HEK293T (cell line): ENCODE measurements around the gene UBA7.
A peak's percentile ranks its signal among the peaks of the same experiment; 100 is the strongest.

Source experiments
- CTCF ChIA-PET: fragments of 350-600 bp; formaldehyde crosslinking; extraction: SDS; loops from one replicate; lab custom pipeline; 2021; ENCODE audit warnings: antibody characterized with exemption, inconsistent platforms; lab: Yijun Ruan, JAX
- POLR2A ChIA-PET: fragments of 350-600 bp; formaldehyde crosslinking; extraction: SDS; loops from one replicate; lab custom pipeline; 2020; ENCODE audit warnings: antibody characterized with exemption, inconsistent platforms; lab: Yijun Ruan, JAX
- DNase-seq: peaks from one replicate; pipeline ENCODE4 v3.0.0; 2012; ENCODE audit warnings: mixed read lengths; ENCODE audit errors: extremely low spot score
- ARNT ChIP-seq: fragments of 450-650 bp; IDR thresholded peaks from 2 replicates; pipeline ENCODE4 v1.6.1; 2017; ENCODE audit warnings: mild to moderate bottlenecking
- BHLHE40 ChIP-seq: fragments of 450-650 bp; IDR thresholded peaks from 2 replicates; pipeline ENCODE4 v1.6.1; 2016; ENCODE audit warnings: mild to moderate bottlenecking, moderate library complexity, borderline replicate concordance
- CTBP1 ChIP-seq: fragments of 450-650 bp; IDR thresholded peaks from 2 replicates; pipeline ENCODE4 v1.6.1; 2016; ENCODE audit warnings: borderline replicate concordance
- ELF4 ChIP-seq: fragments of 450-650 bp; IDR thresholded peaks from 2 replicates; pipeline ENCODE4 v1.6.1; 2017; ENCODE audit warnings: antibody characterized with exemption
- FOXA1 ChIP-seq: fragments of 450-650 bp; IDR thresholded peaks from 2 replicates; pipeline ENCODE4 v1.6.1; 2016; ENCODE audit warnings: mild to moderate bottlenecking
- FOXK2 ChIP-seq: fragments of 450-650 bp; IDR thresholded peaks from 2 replicates; pipeline ENCODE4 v1.6.1; 2016; ENCODE audit warnings: mild to moderate bottlenecking
- FOXM1 ChIP-seq: fragments of 450-650 bp; IDR thresholded peaks from 2 replicates; pipeline ENCODE4 v1.6.1; 2017; ENCODE audit warnings: mild to moderate bottlenecking, borderline replicate concordance
- HDGF ChIP-seq: fragments of 450-650 bp; IDR thresholded peaks from 2 replicates; pipeline ENCODE4 v1.6.1; 2017; ENCODE audit warnings: antibody characterized with exemption, borderline replicate concordance
- L3MBTL2 ChIP-seq: fragments of 450-650 bp; conservative IDR thresholded peaks from 2 replicates; pipeline ENCODE4 v1.6.1; 2016; ENCODE audit warnings: mild to moderate bottlenecking
- LEF1 ChIP-seq: fragments of 450-650 bp; IDR thresholded peaks from 2 replicates; pipeline ENCODE4 v1.6.1; 2017; ENCODE audit warnings: mild to moderate bottlenecking, borderline replicate concordance
- NFRKB ChIP-seq: fragments of 450-650 bp; IDR thresholded peaks from 2 replicates; pipeline ENCODE4 v1.6.1; 2016; ENCODE audit warnings: mild to moderate bottlenecking, moderate library complexity
- PKNOX1 ChIP-seq: fragments of 450-650 bp; IDR thresholded peaks from 2 replicates; pipeline ENCODE4 v1.6.1; 2016
- SP1 ChIP-seq: fragments of 450-650 bp; IDR thresholded peaks from 2 replicates; pipeline ENCODE4 v1.6.1; 2017
- SUZ12 ChIP-seq: fragments of 450-650 bp; IDR thresholded peaks from 2 replicates; pipeline ENCODE4 v1.6.1; 2016; ENCODE audit warnings: mild to moderate bottlenecking
- TARDBP ChIP-seq: fragments of 450-650 bp; IDR thresholded peaks from 2 replicates; pipeline ENCODE4 v1.6.1; 2016
- ZNF384 ChIP-seq: fragments of 450-650 bp; IDR thresholded peaks from 2 replicates; pipeline ENCODE4 v1.6.1; 2016

The UBA7 gene

GRCh38 chr3:49845694-49846093, 31.9 kb upstream of the UBA7 start:
- POLR2A ChIA-PET: no interaction called here
- CTCF ChIA-PET: no interaction called here
- no peak for TF ChIP-seq PKNOX1
- TF ChIP-seq L3MBTL2: no peak
- no peak for TF ChIP-seq ARNT
- no peak for TF ChIP-seq FOXK2
- TF ChIP-seq FOXM1: no peak
- no peak for TF ChIP-seq SUZ12
- DNase-seq: no peak

GRCh38 chr3:49844464-49845183, 30.9 kb upstream of the UBA7 start:
- no peak for DNase-seq
- CTCF ChIA-PET: no interaction called here
- POLR2A ChIA-PET: interaction anchor here (1.1 to 1.6 kb wide), 2 partner anchors 11 to 86 kb away, joined by 4 to 5 read pairs; no protein-coding TSS in a partner anchor
- TF ChIP-seq SP1 (no peak), LEF1 (no peak), HDGF (no peak), BHLHE40 (no peak), SUZ12 (no peak), CTBP1 (no peak), FOXK2 (no peak), FOXA1 (no peak), ARNT (no peak), TARDBP (no peak), L3MBTL2 (no peak), ELF4 (no peak), ZNF384 (no peak), FOXM1 (no peak), NFRKB (no peak), PKNOX1 (no peak)

GRCh38 chr3:49842843-49843517, 29.2 kb upstream of the UBA7 start:
- no peak for DNase-seq
- ChIA-PET POLR2A (no interaction called here), CTCF (no interaction called here)
- TF ChIP-seq SP1 (no peak), CTBP1 (no peak), ELF4 (no peak), BHLHE40 (no peak), NFRKB (no peak), SUZ12 (no peak), ZNF384 (no peak), L3MBTL2 (no peak), HDGF (no peak)

DNA sequence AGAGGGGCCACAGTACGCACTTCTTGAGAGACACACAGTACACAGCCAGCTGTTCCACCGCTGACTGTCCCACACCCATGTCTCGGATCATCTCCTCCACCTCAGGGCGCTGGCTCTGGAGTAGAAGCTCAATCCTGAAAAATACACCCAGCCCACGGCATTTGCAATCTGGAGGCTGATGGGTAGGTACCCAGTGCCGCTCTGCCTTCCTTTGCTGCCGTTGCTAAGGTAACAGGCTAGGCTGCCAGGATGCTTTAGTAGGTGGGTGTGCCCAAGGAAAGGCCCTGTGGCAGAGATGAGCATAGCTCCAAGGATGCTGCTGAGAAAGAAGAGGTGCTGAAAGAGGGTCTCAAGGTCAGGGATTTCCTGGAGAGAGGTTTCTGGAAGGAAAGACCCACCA, 28.1 kb upstream of the UBA7 start:
- no peak for DNase-seq
- TF ChIP-seq BHLHE40 (no peak), FOXA1 (no peak), L3MBTL2 (no peak), HDGF (no peak), LEF1 (no peak), CTBP1 (no peak), TARDBP (no peak), ZNF384 (no peak), SP1 (no peak), FOXM1 (no peak), ARNT (no peak), SUZ12 (no peak), FOXK2 (no peak), NFRKB (no peak), PKNOX1 (no peak), ELF4 (no peak)
- ChIA-PET POLR2A (interaction anchor here (1.5 kb wide), 1 partner anchor 38 kb away, joined by 6 read pairs; the partner anchor contains the start of gene INKA1), CTCF (interaction anchor here (0.7 to 1.2 kb wide), 2 partner anchors 25 to 27 kb away, joined by 3 read pairs; no protein-coding TSS in a partner anchor)

GRCh38 chr3:49841126-49841696, 27.5 kb upstream of the UBA7 start:
- DNase-seq: peak; percentile 31
- POLR2A ChIA-PET: interaction anchor here (1.5 kb wide), 1 partner anchor 38 kb away, joined by 6 read pairs; the partner anchor contains the start of gene INKA1
- CTCF ChIA-PET: interaction anchor here (0.7 to 1.2 kb wide), 2 partner anchors 25 to 28 kb away, joined by 3 read pairs; no protein-coding TSS in a partner anchor
- TF ChIP-seq FOXA1 (no peak), BHLHE40 (no peak), NFRKB (no peak), L3MBTL2 (no peak), FOXK2 (no peak), ZNF384 (no peak), SP1 (no peak), PKNOX1 (no peak), TARDBP (no peak), ARNT (no peak), CTBP1 (no peak), SUZ12 (no peak), ELF4 (no peak), FOXM1 (no peak), LEF1 (no peak), HDGF (no peak)
